Renal cortical epithelial cell (primary cell): ENCODE results near the gene LIMK2. TPM values are rescaled to one million over a fixed set of nuclear protein-coding genes. Genes with fewer than 3 reads are reported as not detected.

Experiments used
- DNase-seq: peaks from one replicate; pipeline ENCODE4 v3.0.0-alpha.2; 2011; ENCODE audit warnings: low read depth
- total RNA-seq: library from RNA; depleted of rRNA; stranded (reverse); fragments of >200 nt; gene quantifications from 2 replicates; pipeline ENCODE4 v1.2.3, GENCODE V29; 2014

LIMK2 gene
- total RNA-seq, 1 donor from 2014 or later: 106 TPM

- DNase-seq: peak; percentile 71
These were observed 60.7 kb downstream of the LIMK2 start for GRCh38 chr22:31272522-31273446.

- DNase-seq: no peak
These were observed 61.9 kb downstream of the LIMK2 start for GRCh38 chr22:31274017-31274416.

GRCh38 chr22:31275018-31275417 lies 62.9 kb downstream of the LIMK2 start:
- DNase-seq: no peak

GRCh38 chr22:31275576-31275975 lies 63.5 kb downstream of the LIMK2 start:
- peak; percentile 21 for DNase-seq

GRCh38 chr22:31276426-31277167 lies 64.5 kb downstream of the LIMK2 start:
- DNase-seq: no peak

- no peak for DNase-seq
These were observed 65.6 kb downstream of the LIMK2 start for GRCh38 chr22:31277741-31278140.

- DNase-seq: no peak
These were observed 66.1 kb downstream of the LIMK2 start for GRCh38 chr22:31278151-31278621.

GRCh38 chr22:31278626-31279326 lies 66.7 kb downstream of the LIMK2 start:
- no peak for DNase-seq

- no peak for DNase-seq
These were observed 67.2 kb downstream of the LIMK2 start for GRCh38 chr22:31279327-31279669.

- peak; percentile 10 for DNase-seq
These were observed 67.9 kb downstream of the LIMK2 start for GRCh38 chr22:31279821-31280505.

- no peak for DNase-seq
These were observed 69.6 kb downstream of the LIMK2 start for GRCh38 chr22:31281733-31282132.

GRCh38 chr22:31282748-31283468 lies 70.8 kb downstream of the LIMK2 start:
- no peak for DNase-seq

GRCh38 chr22:31284281-31285155 lies 72.4 kb downstream of the LIMK2 start:
- no peak for DNase-seq

- DNase-seq: no peak
These were observed 74.5 kb downstream of the LIMK2 start for GRCh38 chr22:31286360-31287255.

- no peak for DNase-seq
These were observed 75.9 kb downstream of the LIMK2 start for GRCh38 chr22:31287818-31288495.

GRCh38 chr22:31288496-31289240 lies 76.6 kb downstream of the LIMK2 start:
- DNase-seq: no peak

- DNase-seq: no peak
These were observed 77.2 kb downstream of the LIMK2 start for GRCh38 chr22:31289344-31289743.
